Vagina (tissue), 2 donors: Measurements from ENCODE around the gene MARVELD3.

ENCODE experiments used
- POLR2A ChIP-seq, 2 donors: fragments of 450-650 bp; IDR thresholded peaks; one replicate each; pipeline ENCODE4 v1.6.1; 2017; ENCODE audit warnings: antibody characterized with exemption in 2 of 2, mild to moderate bottlenecking in 2 of 2, moderate library complexity in 2 of 2
- TF ChIP-seq, protein P1 (sequence below), 3 experiments: fragments of 450-650 bp in 2 of 3; fragments of 200-600 bp in 1 of 3; sonication (generic) in 1 of 3; IDR thresholded peaks; one replicate each; pipeline ENCODE4 v1.5.1; 2017 to 2019; ENCODE audit warnings: antibody characterized with exemption in 3 of 3, mild to moderate bottlenecking in 2 of 3, moderate library complexity in 2 of 3

DNA sequence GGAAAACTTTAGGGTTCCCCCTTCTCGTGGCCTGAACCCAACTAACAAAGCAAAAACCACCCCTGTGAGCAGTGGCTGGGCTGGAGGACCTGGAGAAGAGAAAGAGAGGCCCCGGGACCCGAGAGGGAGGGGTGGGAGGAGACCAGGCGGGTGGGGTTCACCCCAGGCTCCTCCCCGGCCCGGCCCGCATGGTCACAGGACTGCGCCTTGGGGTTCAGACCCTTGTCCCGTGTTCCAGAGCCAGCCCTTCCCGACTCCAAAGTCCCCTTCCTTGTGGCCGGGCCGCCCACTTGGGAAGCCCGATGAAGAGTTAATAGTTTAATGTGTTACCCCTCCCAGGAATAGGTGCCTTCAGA, 852 bp downstream of the MARVELD3 start:
- TF ChIP-seq POLR2A (IDR thresholded peaks at IDR 0.05) = no peak
- TF ChIP-seq, protein P1, sequence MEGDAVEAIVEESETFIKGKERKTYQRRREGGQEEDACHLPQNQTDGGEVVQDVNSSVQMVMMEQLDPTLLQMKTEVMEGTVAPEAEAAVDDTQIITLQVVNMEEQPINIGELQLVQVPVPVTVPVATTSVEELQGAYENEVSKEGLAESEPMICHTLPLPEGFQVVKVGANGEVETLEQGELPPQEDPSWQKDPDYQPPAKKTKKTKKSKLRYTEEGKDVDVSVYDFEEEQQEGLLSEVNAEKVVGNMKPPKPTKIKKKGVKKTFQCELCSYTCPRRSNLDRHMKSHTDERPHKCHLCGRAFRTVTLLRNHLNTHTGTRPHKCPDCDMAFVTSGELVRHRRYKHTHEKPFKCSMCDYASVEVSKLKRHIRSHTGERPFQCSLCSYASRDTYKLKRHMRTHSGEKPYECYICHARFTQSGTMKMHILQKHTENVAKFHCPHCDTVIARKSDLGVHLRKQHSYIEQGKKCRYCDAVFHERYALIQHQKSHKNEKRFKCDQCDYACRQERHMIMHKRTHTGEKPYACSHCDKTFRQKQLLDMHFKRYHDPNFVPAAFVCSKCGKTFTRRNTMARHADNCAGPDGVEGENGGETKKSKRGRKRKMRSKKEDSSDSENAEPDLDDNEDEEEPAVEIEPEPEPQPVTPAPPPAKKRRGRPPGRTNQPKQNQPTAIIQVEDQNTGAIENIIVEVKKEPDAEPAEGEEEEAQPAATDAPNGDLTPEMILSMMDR (IDR thresholded peaks at IDR 0.05) = no peak
